Ammon's horn (tissue), 1 donor: ENCODE measurements around the gene ITPR3.
A peak's percentile ranks its signal among the peaks of the same experiment; 100 is the strongest.

Source experiments
- DNase-seq: peaks from one replicate; pipeline ENCODE4 v3.0.0-alpha.2; 2016; ENCODE audit warnings: low spot score

Gene ITPR3

DNA sequence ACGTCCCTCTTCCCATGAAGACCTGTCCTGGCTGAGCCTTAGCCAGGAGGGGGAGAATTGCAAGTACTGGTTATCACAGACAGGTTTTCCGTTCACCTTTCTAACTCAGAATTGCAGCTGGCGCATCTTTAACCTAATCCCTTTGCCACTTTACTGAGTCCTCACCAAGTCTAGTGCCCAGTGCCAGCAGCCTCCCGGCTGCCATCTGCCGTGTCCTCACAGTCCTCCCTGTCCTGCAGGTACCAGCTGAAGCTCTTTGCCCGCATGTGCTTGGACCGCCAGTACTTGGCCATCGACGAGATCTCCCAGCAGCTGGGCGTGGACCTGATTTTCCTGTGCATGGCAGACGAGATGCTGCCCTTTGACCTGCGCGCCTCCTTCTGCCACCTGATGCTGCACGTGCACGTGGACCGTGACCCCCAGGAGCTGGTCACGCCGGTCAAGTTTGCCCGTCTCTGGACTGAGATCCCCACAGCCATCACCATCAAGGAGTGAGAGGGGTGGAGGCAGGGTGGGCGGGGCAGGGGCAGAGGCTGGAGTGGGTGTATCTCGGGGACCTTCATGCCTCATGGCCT is 49.1 kb downstream of the ITPR3 start:
- DNase-seq, result no peak

DNA sequence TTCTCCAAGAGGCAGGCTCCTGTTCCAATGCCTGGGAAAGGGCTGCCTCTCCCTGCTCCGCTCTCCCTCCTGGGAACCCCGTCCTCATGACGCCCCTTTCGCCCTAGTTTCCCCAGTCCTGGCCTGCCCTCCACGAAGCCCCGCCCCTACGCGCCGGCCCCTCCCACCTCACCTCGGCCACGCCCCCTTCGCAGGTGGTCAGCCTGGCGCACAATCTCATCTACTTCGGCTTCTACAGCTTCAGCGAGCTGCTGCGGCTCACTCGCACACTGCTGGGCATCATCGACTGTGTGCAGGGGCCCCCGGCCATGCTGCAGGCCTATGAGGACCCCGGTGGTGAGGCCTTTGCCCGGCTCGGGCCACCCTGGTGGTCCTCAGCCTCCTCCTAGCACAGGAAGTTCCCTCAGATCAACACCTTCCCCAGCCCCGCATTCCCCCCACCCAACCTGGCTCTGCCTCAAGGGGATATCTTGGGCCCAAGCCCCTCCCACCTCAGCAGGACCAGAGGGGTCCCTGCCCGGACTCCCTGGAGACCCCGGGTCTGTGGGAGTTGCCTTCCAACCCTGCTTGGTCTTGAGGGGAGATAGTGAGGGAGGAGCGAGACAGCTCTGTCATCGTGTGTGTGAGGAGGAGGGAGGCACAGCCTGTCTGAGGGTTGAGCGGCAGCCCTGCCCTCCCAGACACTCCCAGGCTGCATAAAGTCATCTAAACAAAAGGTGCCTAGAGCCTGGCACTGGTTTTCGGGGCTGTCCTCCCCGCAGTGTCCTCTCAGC is 50.0 kb downstream of the ITPR3 start:
- DNase-seq, result no peak

DNA sequence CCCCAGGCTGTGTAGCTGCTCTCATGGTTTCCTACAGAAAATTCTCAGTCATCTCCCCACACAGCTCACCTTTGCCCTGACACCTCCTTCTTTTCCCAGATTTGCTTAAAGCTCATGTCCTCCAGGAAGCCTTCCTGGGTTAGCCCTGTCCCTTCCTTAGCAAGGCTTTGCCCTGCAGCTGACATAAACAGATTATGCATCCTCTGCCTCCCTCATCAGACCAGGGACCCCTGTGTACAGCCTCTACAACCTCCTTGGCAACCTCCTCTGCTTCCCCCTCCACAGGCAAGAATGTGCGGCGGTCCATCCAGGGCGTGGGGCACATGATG is 50.6 kb downstream of the ITPR3 start:
- DNase-seq, result no peak

DNA sequence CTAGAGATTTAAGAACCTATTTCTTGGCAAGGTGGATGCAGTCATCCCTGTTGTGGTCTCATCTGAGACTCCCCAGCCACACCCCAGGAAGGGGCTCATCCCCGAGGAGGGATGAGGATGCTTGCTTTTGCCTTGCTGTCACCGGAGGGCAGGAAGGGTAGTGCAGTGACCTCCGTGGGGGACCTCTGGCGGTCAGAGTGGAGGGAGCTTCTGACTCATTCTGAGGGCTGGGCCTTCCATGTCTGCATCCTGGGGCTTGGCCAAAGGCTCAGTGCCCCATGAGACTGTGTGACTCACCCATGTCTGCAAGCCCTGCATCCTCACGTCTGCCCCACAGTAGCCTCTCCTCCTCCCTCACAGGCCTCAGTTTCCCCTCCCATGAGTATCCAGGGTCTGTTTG is 51.7 kb downstream of the ITPR3 start:
- no peak for DNase-seq

DNA sequence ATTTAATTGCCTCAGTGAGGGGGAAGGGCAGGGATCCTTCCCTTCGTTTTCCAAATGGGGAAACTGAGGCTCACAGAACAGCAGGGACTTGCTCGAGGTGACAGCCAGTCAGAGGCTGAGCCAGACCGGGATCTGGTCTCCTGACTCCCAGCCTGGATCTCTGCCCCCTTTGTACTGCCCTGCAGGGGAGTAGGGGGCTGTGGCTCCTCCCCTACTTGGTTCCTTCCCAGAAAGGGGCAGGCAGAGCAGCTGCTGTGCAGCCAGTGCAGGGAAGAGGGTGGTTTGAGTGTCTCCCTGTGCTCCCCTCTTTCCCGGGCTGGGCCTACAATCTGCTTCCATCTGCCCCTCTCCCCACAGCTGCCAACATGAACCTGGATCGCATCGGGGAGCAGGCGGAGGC is 52.7 kb downstream of the ITPR3 start:
- DNase-seq, result no peak

DNA sequence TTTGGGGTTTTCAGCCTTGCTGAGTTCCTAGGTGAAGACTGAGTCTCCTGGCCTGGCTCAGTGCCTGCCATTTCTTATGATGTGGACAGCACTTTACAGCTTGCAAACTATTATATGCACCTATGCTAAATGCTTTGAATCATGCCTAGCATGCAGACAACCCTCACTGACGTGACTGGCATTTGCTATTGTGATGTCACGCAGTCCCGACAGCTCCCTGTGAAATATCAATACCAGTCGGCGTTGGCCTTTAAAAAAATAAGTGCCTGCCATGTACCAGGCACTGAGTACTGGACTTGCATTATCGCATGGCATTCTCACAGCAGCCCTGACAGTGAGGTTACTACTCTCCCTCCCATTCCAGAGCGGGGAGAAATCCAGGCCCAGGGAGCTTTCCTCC is 54.8 kb downstream of the ITPR3 start:
- DNase-seq, result no peak

DNA sequence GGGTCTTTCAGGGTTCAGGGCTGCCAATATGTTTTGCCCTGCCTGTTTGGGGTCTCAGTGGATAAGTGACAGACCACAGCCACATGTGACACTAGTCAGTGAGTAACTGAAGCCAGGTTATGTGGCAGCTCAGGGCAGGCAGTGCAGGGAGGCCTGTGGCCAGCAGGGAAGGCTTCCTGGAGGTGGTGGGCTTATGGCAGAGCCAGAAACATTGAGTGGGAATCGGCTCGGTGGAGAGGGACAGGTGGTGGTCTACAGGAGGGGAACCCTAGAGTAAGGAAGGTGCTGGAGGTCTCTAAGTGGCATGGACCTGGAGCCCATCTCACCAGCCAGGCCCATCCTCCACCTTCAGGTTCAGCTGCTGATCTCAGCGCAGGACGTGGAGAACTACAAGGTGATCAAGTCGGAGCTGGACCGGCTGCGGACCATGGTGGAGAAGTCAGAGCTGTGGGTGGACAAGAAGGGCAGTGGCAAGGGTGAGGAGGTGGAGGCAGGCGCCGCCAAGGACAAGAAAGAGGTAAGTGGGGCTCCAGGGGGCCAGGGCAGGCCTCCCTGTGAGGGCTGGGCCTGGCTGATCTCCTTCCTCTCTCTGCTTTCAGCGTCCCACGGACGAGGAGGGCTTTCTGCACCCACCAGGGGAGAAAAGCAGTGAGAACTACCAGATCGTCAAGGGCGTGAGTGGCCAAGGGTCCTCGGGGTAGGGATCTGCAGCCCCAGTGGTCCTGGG is 55.5 kb downstream of the ITPR3 start:
- DNase-seq, result no peak

DNA sequence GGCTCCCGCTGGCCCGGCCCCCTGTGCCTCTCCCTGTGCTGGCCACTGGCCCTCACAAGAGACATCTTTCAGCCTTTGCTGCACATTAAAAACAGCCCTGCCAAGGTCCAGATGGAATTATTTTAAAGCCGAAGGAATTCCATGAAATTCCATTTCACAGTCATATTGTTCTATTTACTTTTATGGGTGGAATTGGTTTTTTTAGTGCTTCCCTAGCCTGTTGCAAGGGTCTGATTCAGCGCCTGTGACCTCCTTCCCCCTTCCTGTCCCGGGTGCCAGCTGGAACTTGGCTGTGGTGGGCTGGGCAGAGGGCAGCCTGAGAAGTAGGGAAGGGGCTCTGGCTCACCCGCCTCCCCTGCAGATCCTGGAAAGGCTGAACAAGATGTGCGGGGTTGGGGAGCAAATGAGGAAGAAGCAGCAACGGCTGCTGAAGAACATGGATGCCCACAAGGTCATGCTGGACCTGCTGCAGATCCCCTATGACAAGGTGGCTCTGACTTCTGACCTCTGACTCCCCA is 56.1 kb downstream of the ITPR3 start:
- no peak for DNase-seq

DNA sequence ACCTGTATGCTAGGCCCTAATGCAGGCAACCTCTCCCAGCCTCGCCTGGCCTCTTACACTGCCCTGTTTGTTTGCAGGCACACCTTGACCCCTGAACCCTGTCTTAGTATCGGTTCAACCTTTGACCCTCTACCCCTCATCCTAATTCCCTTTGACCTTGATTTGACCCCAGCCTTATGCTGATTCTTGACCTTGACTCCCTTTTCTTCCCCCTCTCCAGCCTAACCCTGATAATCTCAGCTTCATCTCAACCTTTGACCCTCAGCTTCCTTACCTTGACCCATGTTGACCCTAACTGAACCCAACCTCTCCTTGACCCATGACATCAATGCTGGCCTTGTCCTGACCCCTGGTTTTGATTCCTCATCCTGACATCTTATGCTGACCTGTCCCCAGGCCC is 56.6 kb downstream of the ITPR3 start:
- no peak for DNase-seq

DNA sequence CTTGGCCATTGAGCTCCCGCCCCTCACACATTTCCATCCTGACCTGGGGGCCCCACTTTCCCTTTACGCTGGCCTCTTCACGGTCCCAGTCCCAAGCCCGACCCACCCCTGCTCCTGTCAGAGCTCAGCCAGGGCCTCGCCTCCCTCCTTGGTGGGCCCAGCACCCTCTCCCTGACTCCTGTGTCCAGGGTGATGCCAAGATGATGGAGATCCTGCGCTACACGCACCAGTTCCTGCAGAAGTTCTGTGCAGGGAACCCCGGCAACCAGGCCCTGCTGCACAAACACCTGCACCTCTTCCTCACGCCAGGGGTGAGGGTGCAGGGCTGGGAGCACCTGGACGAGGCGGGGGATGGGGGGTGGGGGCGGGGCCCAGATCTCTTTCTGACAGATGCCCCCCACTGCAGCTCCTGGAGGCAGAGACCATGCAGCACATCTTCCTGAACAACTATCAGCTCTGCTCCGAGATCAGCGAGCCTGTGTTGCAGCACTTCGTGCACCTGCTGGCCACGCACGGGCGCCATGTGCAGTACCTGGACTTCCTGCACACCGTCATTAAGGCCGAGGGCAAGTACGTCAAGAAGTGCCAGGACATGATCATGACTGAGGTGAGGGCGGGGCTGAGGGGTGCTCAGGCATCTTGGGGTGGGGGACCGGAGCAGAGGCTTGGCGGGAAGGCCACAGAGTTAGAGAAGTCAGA is 57.3 kb downstream of the ITPR3 start:
- no peak for DNase-seq

DNA sequence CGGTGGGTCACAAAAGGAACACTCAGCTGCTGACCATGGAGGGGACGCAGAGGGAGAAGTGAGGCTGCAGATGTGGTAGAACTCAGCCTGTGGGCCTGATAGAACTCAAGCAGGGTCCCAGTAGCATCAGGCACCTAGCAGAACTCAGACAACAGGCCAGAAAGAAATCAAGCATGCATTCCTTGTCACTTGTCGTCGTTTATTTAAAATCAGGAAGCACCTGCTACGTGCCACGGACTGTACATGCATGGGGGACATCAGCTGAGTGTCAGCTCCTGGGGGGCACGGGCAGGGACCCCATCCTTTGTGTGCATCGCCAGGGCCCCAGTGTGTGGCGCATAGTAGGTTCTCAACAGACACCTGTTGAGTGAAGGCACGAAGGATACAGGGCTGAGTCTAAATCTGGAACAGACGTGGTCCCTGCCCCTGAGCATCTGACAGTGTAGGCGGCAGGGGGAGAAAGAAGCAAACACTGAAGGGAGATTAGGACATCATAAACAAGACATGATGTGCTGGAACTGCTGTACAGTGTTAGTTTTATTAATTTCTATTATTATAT is 57.9 kb downstream of the ITPR3 start:
- DNase-seq, result peak; percentile 28

DNA sequence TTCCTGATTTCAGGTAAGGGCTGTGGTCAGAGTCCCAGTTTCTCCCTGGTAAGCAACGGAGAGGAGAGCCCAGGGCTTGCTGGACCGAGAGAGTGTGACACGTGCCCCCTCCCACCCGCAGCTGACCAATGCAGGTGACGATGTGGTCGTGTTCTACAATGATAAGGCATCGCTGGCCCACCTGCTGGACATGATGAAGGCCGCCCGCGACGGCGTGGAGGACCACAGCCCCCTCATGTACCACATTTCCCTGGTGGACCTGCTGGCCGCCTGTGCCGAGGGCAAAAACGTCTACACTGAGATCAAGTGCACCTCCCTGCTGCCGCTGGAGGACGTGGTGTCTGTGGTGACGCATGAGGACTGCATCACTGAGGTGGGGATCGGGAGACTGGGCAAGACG is 58.6 kb downstream of the ITPR3 start:
- DNase-seq, result no peak

DNA sequence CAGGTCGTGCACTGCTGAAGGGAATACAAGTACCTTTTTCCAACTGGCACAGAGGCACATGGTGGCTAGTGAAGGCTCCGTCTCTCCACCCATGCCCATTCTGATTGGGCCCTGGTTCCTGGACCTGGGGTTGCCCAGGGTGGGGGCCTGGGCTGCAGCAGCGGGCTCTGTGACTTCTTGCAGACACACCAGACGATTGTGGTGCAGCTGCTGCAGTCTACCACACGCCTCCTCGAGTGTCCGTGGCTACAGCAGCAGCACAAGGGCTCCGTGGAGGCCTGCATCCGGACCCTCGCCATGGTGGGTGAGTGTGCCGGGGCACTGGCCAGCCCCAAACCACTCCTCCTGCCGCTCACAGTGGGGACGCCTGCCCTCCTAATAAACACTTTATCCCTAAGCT is 61.2 kb downstream of the ITPR3 start:
- no peak for DNase-seq

DNA sequence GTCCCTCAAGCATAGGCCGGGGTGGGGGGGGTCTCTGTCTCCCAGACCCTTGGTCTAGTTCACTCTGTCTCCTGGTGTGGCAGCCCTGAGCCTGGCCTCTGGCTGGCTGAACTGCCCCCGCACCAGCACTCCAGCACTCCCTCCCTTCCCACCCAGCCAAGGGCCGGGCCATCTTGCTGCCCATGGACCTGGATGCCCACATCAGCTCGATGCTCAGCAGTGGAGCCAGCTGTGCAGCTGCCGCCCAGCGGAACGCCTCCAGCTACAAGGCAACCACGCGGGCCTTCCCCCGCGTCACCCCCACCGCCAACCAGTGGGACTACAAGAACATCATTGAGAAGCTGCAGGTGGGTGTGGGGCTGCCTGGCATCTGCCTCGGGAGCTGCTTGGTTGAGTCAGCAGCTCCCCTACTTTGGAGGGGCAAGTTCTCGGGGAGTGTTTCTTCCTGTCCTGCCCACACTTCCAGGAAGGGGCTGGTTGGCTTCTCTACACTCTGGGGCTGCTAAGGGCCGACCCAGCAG is 62.0 kb downstream of the ITPR3 start:
- DNase-seq, result peak; percentile 84

DNA sequence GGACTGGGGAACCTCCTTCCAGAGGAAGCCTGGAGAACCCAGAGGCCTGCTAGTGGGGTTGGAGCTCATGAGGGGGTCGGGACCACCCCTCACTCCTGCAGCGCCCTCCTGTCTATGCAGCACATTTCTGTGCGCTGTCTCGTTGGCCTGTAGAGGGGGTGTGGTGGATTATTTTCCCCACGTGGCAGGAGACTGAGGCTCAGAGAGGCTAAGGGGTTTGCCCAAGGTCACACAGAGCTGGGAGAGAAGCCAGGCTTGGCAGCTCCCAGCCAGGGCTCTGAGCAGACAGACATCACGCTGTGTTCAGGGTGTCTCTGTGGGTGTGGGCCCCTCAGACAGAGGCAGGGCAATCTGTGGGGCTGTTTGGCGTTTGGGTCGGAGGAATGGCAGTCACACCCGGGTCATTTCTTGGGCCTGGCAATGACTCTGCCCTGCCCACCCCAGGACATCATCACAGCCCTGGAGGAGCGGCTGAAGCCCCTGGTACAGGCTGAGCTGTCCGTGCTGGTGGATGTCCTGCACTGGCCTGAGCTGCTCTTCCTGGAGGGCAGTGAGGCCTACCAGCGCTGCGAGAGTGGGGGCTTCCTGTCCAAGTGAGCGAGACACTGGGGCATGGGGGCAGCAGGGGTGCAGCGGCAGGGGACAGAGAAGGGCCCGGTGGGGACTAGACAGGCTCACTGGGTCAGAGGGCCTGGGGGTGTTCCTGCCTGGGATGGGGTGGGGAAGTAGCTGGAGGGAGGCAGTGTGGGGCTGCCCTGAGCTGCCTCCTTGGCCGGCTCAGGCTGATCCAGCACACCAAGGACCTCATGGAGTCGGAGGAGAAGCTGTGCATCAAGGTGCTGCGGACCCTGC is 62.7 kb downstream of the ITPR3 start:
- no peak for DNase-seq

DNA sequence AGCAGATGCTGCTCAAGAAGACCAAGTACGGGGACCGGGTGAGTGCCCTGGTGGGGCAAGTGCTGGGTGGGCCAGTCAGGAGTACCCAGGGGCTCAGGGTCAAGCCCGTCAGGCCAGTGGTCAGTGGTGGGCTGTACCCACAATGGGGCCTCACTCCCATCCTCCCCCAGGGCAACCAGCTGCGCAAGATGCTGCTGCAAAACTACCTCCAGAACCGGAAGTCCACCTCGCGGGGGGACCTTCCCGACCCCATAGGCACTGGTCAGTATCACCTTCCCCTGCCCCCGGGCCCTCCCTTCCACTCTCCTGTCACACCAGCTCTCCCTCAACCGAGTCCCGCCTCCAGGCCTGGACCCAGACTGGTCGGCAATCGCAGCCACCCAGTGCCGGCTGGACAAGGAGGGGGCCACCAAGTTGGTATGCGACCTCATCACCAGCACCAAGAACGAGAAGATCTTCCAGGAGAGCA is 63.3 kb downstream of the ITPR3 start:
- no peak for DNase-seq

DNA sequence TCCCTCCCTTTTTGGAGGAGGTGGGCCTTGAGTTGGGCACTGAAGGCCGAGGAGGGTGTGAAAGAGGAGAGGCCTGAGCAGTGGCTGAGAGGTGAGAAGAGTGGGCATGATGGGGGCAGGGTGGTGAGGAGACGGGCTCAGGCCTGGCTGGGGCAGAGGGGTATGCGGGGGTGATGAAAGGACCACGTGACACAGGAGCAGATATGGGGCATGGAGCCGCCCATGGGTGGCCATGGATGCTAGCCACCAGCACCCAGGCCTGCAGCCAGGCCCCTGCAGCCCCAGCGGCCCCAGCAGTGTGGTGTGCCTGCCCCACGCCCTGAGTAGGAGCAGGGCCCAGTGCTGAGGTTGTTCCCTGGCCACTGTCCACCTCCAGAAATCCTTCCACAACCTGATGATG is 63.9 kb downstream of the ITPR3 start:
- no peak for DNase-seq

DNA sequence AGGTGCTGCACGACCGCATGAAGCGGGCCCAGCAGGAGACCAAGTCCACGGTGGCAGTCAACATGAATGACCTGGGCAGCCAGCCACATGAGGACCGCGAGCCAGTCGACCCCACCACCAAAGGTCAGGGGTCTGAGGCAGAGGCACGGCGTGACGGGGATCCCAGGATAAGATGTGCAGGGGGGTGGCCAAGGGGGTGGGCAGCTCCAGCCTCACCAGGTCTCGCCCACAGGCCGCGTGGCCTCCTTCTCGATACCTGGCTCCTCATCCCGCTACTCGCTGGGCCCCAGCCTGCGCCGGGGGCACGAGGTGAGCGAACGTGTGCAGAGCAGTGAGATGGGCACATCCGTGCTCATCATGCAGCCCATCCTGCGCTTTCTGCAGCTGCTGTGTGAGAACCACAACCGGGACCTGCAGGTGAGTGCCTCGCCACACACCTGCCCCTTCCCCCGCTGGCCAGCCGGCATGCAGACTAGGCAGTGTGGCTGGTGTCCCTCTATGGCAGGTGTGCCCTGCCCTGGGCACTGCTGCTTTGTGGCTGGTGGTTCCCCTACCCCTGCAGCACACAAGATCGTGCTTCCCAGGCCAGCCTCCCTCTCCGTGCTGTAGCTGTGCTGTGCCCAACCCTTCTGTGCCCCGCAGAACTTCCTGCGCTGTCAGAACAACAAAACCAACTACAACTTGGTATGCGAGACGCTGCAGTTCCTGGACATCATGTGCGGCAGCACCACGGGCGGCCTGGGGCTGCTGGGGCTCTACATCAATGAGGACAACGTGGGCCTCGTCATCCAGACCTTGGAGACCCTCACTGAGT is 64.5 kb downstream of the ITPR3 start:
- DNase-seq, result no peak

DNA sequence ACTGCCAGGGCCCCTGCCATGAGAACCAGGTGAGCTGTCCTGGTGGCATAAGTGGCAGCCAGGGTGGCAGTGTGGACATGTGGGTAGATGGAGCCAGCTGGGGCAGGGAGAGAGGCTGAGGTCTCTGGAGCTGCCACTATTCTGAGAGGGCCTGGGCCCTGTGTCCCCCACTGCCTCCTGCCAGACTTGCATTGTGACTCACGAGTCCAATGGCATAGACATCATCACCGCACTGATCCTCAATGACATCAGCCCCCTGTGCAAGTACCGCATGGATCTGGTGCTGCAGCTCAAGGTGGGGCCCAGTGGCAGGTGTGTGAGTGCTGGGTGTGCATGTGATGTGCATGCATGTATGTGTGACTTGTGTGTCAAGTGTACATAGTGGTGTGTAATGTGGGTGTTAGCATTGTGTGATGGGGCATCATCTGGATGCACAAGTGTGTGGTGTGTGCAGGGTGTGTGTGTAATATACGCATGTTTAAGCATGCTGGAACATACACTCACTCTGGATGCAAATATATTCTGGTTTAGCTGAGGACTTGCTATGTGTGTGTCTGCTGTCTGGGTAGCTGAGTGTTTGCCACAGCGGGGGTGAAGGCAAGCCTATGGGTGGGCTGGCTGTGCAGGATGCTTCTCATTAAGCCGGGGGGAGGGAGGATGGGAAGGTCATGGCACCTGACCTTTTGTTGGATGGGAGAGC is 65.3 kb downstream of the ITPR3 start:
- DNase-seq, result no peak
